Panc1 (cell line): ENCODE measurements around the gene THEM5. TPM values are rescaled to one million over a fixed set of nuclear protein-coding genes. Genes with fewer than 3 reads are reported as not detected.
A peak's percentile ranks its signal among the peaks of the same experiment; 100 is the strongest.

Source experiments
- ATAC-seq: fragments of 200-7000 bp; cut with Tn5 transposase; 2 replicates; pipeline ENCODE4 v1.9.1; 2020; ENCODE audit warnings: mild to moderate bottlenecking, moderate library complexity
- BruUV-seq: library from RNA; stranded (reverse); fragments of 400-500 nt; replicated peaks from 2 replicates; lab custom pipeline; 2021; lab: Mats Ljungman, UMichigan
- CTCF ChIA-PET: fragments of 300-600 bp; sonication (Branson Sonifier 250); formaldehyde crosslinking; loops from one replicate; lab custom pipeline; 2022; ENCODE audit warnings: antibody characterized with exemption; lab: Charles Lee
- POLR2A ChIA-PET: fragments of 300-600 bp; sonication (Branson Sonifier 250); formaldehyde crosslinking; loops from one replicate; lab custom pipeline; 2022; ENCODE audit warnings: antibody characterized with exemption; lab: Charles Lee
- DNase-seq: peaks from one replicate; pipeline ENCODE4 v3.0.0-alpha.2; 2010; ENCODE audit warnings: low read depth, low spot score
- H3K27ac ChIP-seq: 2 replicates; pipeline ENCODE4 v1.5.1; 2011; ENCODE audit warnings: mild to moderate bottlenecking, low read length, inconsistent platforms
- H3K27me3 ChIP-seq: fragments of 200-500 bp; sonication (Bioruptor generic); 2 replicates; pipeline ENCODE4 v1.6.0; 2014; ENCODE audit warnings: low read length, inconsistent platforms; ENCODE audit not compliant: control insufficient read depth, insufficient read depth
- H3K36me3 ChIP-seq: fragments of 200-500 bp; sonication (Bioruptor generic); 2 replicates; pipeline ENCODE4 v1.5.1; 2014; ENCODE audit warnings: inconsistent platforms, mild to moderate bottlenecking, low read length, moderate library complexity; ENCODE audit not compliant: control insufficient read depth, insufficient read depth
- H3K4me1 ChIP-seq: 2 replicates; pipeline ENCODE4 v1.5.1; 2011; ENCODE audit warnings: inconsistent platforms, mild to moderate bottlenecking, low read length, moderate library complexity; ENCODE audit not compliant: control insufficient read depth, insufficient read depth
- H3K4me3 ChIP-seq, 2 experiments: 2 replicates each; pipeline ENCODE4 v1.5.1; 2011 to 2012; ENCODE audit warnings: low read depth in 2 of 2, low read length in 2 of 2, mild to moderate bottlenecking in 2 of 2, inconsistent platforms in 1 of 2, moderate library complexity in 1 of 2
- H3K9me3 ChIP-seq: fragments of 200-500 bp; sonication (Bioruptor generic); 2 replicates; pipeline ENCODE4 v1.5.1; 2014; ENCODE audit warnings: low read depth, mild to moderate bottlenecking, inconsistent platforms, low read length, moderate library complexity; ENCODE audit not compliant: control insufficient read depth, insufficient read depth
- CTCF ChIP-seq: fragments of 450-650 bp; IDR thresholded peaks from 2 replicates; pipeline ENCODE4 v1.5.1; 2017; ENCODE audit warnings: mild to moderate bottlenecking
- POLR2AphosphoS5 ChIP-seq: IDR thresholded peaks from 2 replicates; pipeline ENCODE4 v1.6.1; 2012; ENCODE audit warnings: mild to moderate bottlenecking, low read depth, low read length, moderate library complexity
- REST ChIP-seq, 2 experiments: IDR thresholded peaks; 2 replicates each; pipeline ENCODE4 v1.6.1; 2011 to 2012; ENCODE audit warnings: low read depth in 2 of 2, control low read depth in 1 of 2, low read length in 1 of 2, mild to moderate bottlenecking in 1 of 2, moderate library complexity in 1 of 2; ENCODE audit not compliant: insufficient read depth in 1 of 2
- SIN3A ChIP-seq: IDR thresholded peaks from 2 replicates; pipeline ENCODE4 v1.6.1; 2012; ENCODE audit warnings: low read depth, mild to moderate bottlenecking, low read length, moderate library complexity, borderline replicate concordance; ENCODE audit not compliant: insufficient read depth
- TCF7L2 ChIP-seq: IDR thresholded peaks from 2 replicates; pipeline ENCODE4 v1.6.1; 2011; ENCODE audit warnings: mild to moderate bottlenecking, low read depth, low read length, inconsistent platforms
- in situ Hi-C: cut with HindIII; loops from 2 replicates; pipeline ENCODE4 v1.10.0; 2016; ENCODE audit warnings: low sequenced_read_pairs, low pct_unique_long_range_greater_than_20kb
- intact Hi-C: fragments of 100-400 bp; cut with micrococcal nuclease; formaldehyde crosslinking; loops from one replicate; pipeline ENCODE4 v1.10.0; 2022; ENCODE audit not compliant: unreplicated experiment
- total RNA-seq: library from RNA; stranded (reverse); gene quantifications from one replicate; pipeline ENCODE4 v1.2.1, GENCODE V29; 2021; ENCODE audit not compliant: unreplicated experiment

The THEM5 gene
- total RNA-seq, 1 experiment from 2014 or later, result not detected

- peak; percentile 27; the same call in 1 of the 2 replicates for ATAC-seq
- intact Hi-C loops (no loop called here), in situ Hi-C loops (no loop called here)
- Histone ChIP-seq H3K4me1 (no peaks in the 10 kb centered on the region), H3K27me3 (no peaks in the 10 kb centered on the region), H3K9me3 (no peaks in the 10 kb centered on the region), H3K27ac (no peak overlapping the region), H3K4me3 (no peak overlapping the region), H3K36me3 (no peaks in the 10 kb centered on the region)
- CTCF ChIA-PET, result interaction anchor here (0.6 kb wide), 1 partner anchor 29 kb away, joined by 3 read pairs; no protein-coding TSS in a partner anchor
- POLR2A ChIA-PET, result no interaction called here
- no TSS peak for BruUV-seq
- no peak for TF ChIP-seq POLR2AphosphoS5
- no peak for TF ChIP-seq SIN3A
- TF ChIP-seq CTCF, result no peak
- no peak for TF ChIP-seq REST (IDR thresholded peaks at IDR 0.05; ENCODE audit: insufficient read depth in 1 of 2, low read depth in 2 of 2, low read length in 1 of 2)
- TF ChIP-seq TCF7L2, result no peak
- no peak for DNase-seq
These were observed 10.9 kb upstream of the THEM5 start for GRCh38 chr1:151864411-151864810.

GRCh38 chr1:151862604-151863003 is 9.1 kb upstream of the THEM5 start:
- ChIA-PET POLR2A (no interaction called here), CTCF (interaction anchor here (0.5 kb wide), 1 partner anchor 22 kb away, joined by 3 read pairs; no protein-coding TSS in a partner anchor)
- ATAC-seq, result no peak
- Histone ChIP-seq H3K27me3 (no peaks in the 10 kb centered on the region), H3K9me3 (no peaks in the 10 kb centered on the region), H3K36me3 (no peaks in the 10 kb centered on the region), H3K4me1 (no peaks in the 10 kb centered on the region), H3K4me3 (no peak overlapping the region), H3K27ac (no peak overlapping the region)
- TF ChIP-seq CTCF (no peak), POLR2AphosphoS5 (no peak), SIN3A (no peak), REST (IDR thresholded peaks at IDR 0.05; ENCODE audit: insufficient read depth in 1 of 2, low read depth in 2 of 2, low read length in 1 of 2) (no peak), TCF7L2 (no peak)
- intact Hi-C loops, result no loop called here
- BruUV-seq, result no TSS peak
- in situ Hi-C loops, result no loop called here
- DNase-seq, result no peak
